Measurements from ENCODE around the gene IFITM2.
"Not testable (repeated sequence)": the region's sequence is repeated elsewhere in the genome, so short reads cannot be mapped to it uniquely, and the experiment has no call there.

- TF ChIP-seq CTCF (optimal IDR thresholded peaks at IDR 0.05 in 1 of 3, IDR thresholded peaks at IDR 0.05 in 1 of 3, conservative IDR thresholded peaks at IDR 0.05 in 1 of 3; ENCODE audit: extremely low read depth in 1 of 3, insufficient read depth in 2 of 3, low read length in 3 of 3); EZH2 (IDR thresholded peaks at IDR 0.05; ENCODE audit: low read length): not testable (repeated sequence)
Observed at GRCh38 chr11:317668-318404, 10.2 kb downstream of the IFITM2 start.
